Amniotic stem cell (primary cell): ENCODE data around the gene PLK5.
"Not testable (repeated sequence)": the region's sequence is repeated elsewhere in the genome, so short reads cannot be mapped to it uniquely, and the experiment has no call there.

Experiments
- DNase-seq: peaks from one replicate; lab custom pipeline; 2025; lab: John Stamatoyannopoulos, UW

PLK5 gene

GRCh38 chr19:1491114-1491848, 32.6 kb upstream of the PLK5 start, which contains the start of gene REEP6:
Gene REEP6, plus strand, starts transcription at chr19:1491181. Its CDS starts 89 bp downstream, at chr19:1491270.
- DNase-seq, result no peak

- no peak for DNase-seq
Measured at GRCh38 chr19:1491849-1492170, 32.1 kb upstream of the PLK5 start.

GRCh38 chr19:1492474-1493006, 31.3 kb upstream of the PLK5 start:
- DNase-seq, result no peak

GRCh38 chr19:1494115-1494815, 29.6 kb upstream of the PLK5 start:
- no peak for DNase-seq

GRCh38 chr19:1495051-1495798, 28.7 kb upstream of the PLK5 start:
- no peak for DNase-seq

- no peak for DNase-seq
Measured at GRCh38 chr19:1495799-1496713, 27.8 kb upstream of the PLK5 start.

- no peak for DNase-seq
Measured at GRCh38 chr19:1496714-1497577, 26.9 kb upstream of the PLK5 start.

- no peak for DNase-seq
Measured at GRCh38 chr19:1497578-1498235, 26.2 kb upstream of the PLK5 start.

GRCh38 chr19:1499231-1499630, 24.6 kb upstream of the PLK5 start:
- DNase-seq, result not testable (repeated sequence)

- DNase-seq, result no peak
Measured at GRCh38 chr19:1501200-1501595, 22.7 kb upstream of the PLK5 start.

GRCh38 chr19:1502433-1503088, 21.3 kb upstream of the PLK5 start:
- no peak for DNase-seq

GRCh38 chr19:1503089-1503924, 20.6 kb upstream of the PLK5 start:
- DNase-seq, result no peak

- no peak for DNase-seq
Measured at GRCh38 chr19:1503925-1504773, 19.7 kb upstream of the PLK5 start.

GRCh38 chr19:1505012-1505411, 18.9 kb upstream of the PLK5 start:
- DNase-seq, result no peak

- no peak for DNase-seq
Measured at GRCh38 chr19:1505991-1506881, 17.6 kb upstream of the PLK5 start.

GRCh38 chr19:1507192-1507660, 16.7 kb upstream of the PLK5 start:
- DNase-seq, result no peak
